CD14-positive monocyte (primary cell): Measurements from ENCODE around the gene IQSEC3. TPM values are rescaled to one million over a fixed set of nuclear protein-coding genes. Genes with fewer than 3 reads are reported as not detected.

Experiments used
- DNase-seq, 3 donors: peaks; one replicate each; pipeline ENCODE4 v3.0.0-alpha.2; 2011 to 2022
- H2AFZ ChIP-seq: 2 replicates; pipeline ENCODE4 v1.6.0; 2012; ENCODE audit warnings: mild to moderate bottlenecking, low read depth, low read length, inconsistent platforms; ENCODE audit not compliant: insufficient read depth, poor library complexity, severe bottlenecking
- H3K27ac ChIP-seq, 2 donors: 1 replicate in 1 of 2; 2 replicates in 1 of 2; pipeline ENCODE4 v1.5.1; 2012 to 2013; ENCODE audit warnings: low read length in 2 of 2, control low read depth in 1 of 2, inconsistent platforms in 1 of 2, low read depth in 1 of 2, mild to moderate bottlenecking in 1 of 2
- H3K27me3 ChIP-seq, 2 donors: one replicate each; pipeline versions ENCODE4 v1.6.0 to v1.6.1; 2011 to 2013; ENCODE audit warnings: low read length in 2 of 2; ENCODE audit not compliant: control insufficient read depth in 2 of 2, insufficient read depth in 2 of 2
- H3K36me3 ChIP-seq, 2 donors: replicated peaks in 1 of 2; 1 replicate in 1 of 2; 2 replicates in 1 of 2; pipeline versions ENCODE4 v1.5.1 to v1.6.1; 2012 to 2013; ENCODE audit warnings: low read length in 2 of 2, control low read depth in 1 of 2, inconsistent platforms in 1 of 2, mild to moderate bottlenecking in 1 of 2; ENCODE audit not compliant: insufficient read depth in 2 of 2, control insufficient read depth in 1 of 2
- H3K4me1 ChIP-seq, 2 donors: 1 replicate in 1 of 2; 2 replicates in 1 of 2; pipeline versions ENCODE4 v1.5.1 to v1.6.1; 2012 to 2013; ENCODE audit warnings: low read length in 2 of 2, control low read depth in 1 of 2, inconsistent platforms in 1 of 2, mild to moderate bottlenecking in 1 of 2, moderate library complexity in 1 of 2; ENCODE audit not compliant: insufficient read depth in 2 of 2, control insufficient read depth in 1 of 2
- H3K4me2 ChIP-seq: replicated peaks from 2 replicates; pipeline ENCODE3; 2012; ENCODE audit warnings: low read length, moderate library complexity, mild to moderate bottlenecking; ENCODE audit not compliant: poor library complexity, severe bottlenecking; ENCODE audit errors: extremely low read depth
- H3K4me3 ChIP-seq, 3 experiments: fragments of 200-600 bp in 1 of 3; sonication (generic) in 1 of 3; replicated peaks in 1 of 3; 1 replicate in 2 of 3; 2 replicates in 1 of 3; pipeline ENCODE4 v1.5.1; 2011 to 2013; ENCODE audit warnings: low read length in 3 of 3, mild to moderate bottlenecking in 3 of 3, control low read depth in 2 of 3, low read depth in 2 of 3, inconsistent platforms in 1 of 3, moderate library complexity in 1 of 3
- H3K79me2 ChIP-seq: 2 replicates; pipeline ENCODE4 v1.6.0; 2012; ENCODE audit warnings: mild to moderate bottlenecking, control low read depth, inconsistent platforms, low read length, moderate library complexity; ENCODE audit not compliant: insufficient read depth
- H3K9ac ChIP-seq: 2 replicates; pipeline ENCODE4 v1.6.0; 2017; ENCODE audit warnings: low read length, mild to moderate bottlenecking; ENCODE audit not compliant: insufficient read depth, poor library complexity, severe bottlenecking
- H3K9me3 ChIP-seq, 2 donors: replicated peaks in 1 of 2; 1 replicate in 1 of 2; 2 replicates in 1 of 2; pipeline versions ENCODE4 v1.5.1 to v1.6.1; 2012 to 2013; ENCODE audit warnings: low read length in 2 of 2, control low read depth in 1 of 2; ENCODE audit not compliant: control insufficient read depth in 1 of 2, insufficient read depth in 1 of 2
- H4K20me1 ChIP-seq: 2 replicates; pipeline ENCODE4 v1.6.0; 2012; ENCODE audit warnings: mild to moderate bottlenecking, low read length, control low read depth, moderate library complexity; ENCODE audit not compliant: insufficient read depth
- H3K27ac Mint-ChIP-seq, 7 donors: one replicate each; pipeline ENCODE4 v1.8.0; 2020; ENCODE audit warnings: mild to moderate bottlenecking in 7 of 7, mixed read lengths in 7 of 7, moderate library complexity in 6 of 7, inconsistent platforms in 2 of 7
- H3K27me3 Mint-ChIP-seq, 3 donors: one replicate each; pipeline ENCODE4 v1.8.0; 2021 to 2022; ENCODE audit warnings: low read depth in 3 of 3, mild to moderate bottlenecking in 3 of 3, mixed read lengths in 3 of 3, moderate library complexity in 3 of 3, inconsistent platforms in 1 of 3
- H3K36me3 Mint-ChIP-seq, 2 donors: one replicate each; pipeline ENCODE4 v1.8.0; 2020; ENCODE audit warnings: mixed read lengths in 2 of 2, inconsistent platforms in 1 of 2, mild to moderate bottlenecking in 1 of 2
- H3K4me1 Mint-ChIP-seq: one replicate; pipeline ENCODE4 v1.8.0; 2020; ENCODE audit warnings: mild to moderate bottlenecking, mixed read lengths
- H3K4me3 Mint-ChIP-seq, 2 donors: one replicate each; pipeline ENCODE4 v1.8.0; 2020; ENCODE audit warnings: mild to moderate bottlenecking in 2 of 2, mixed read lengths in 2 of 2, moderate library complexity in 1 of 2
- H3K9me3 Mint-ChIP-seq, 7 donors: one replicate each; pipeline ENCODE4 v1.8.0; 2020 to 2022; ENCODE audit warnings: mixed read lengths in 7 of 7, mild to moderate bottlenecking in 6 of 7, moderate library complexity in 6 of 7, inconsistent platforms in 2 of 7
- WGBS: methylation state at CpG from one replicate; pipeline ENCODE4 v1.1.5; 2013; ENCODE audit warnings: missing lambda C conversion rate; ENCODE audit not compliant: insufficient coverage; 5-methylcytosine and 5-hydroxymethylcytosine counted together
- intact Hi-C, 2 donors: fragments of 100-400 bp; cut with micrococcal nuclease; formaldehyde crosslinking; loops; one replicate each; pipeline versions ENCODE4 v1.15.0 to v1.15.1; 2023
- polyA plus RNA-seq, 3 donors: library from polyadenylated mRNA; depleted of rRNA in 1 of 3; unstranded in 2 of 3; stranded (reverse) in 1 of 3; fragments of 300-500 nt in 2 of 3; fragments of >200 nt in 1 of 3; fragmentation: Illumina TruSeq in 2 of 3; gene quantifications; 1 replicate in 2 of 3; 2 replicates in 1 of 3; pipeline ENCODE4 v1.2.3, GENCODE V29; 2012 to 2021
- TF ChIP-seq, protein P1 (sequence below): fragments of 200-600 bp; IDR thresholded peaks from one replicate; pipeline ENCODE4 v1.8.0; 2022; ENCODE audit warnings: antibody characterized with exemption, mild to moderate bottlenecking

Gene IQSEC3
- polyA plus RNA-seq, 3 donors = not detected

DNA sequence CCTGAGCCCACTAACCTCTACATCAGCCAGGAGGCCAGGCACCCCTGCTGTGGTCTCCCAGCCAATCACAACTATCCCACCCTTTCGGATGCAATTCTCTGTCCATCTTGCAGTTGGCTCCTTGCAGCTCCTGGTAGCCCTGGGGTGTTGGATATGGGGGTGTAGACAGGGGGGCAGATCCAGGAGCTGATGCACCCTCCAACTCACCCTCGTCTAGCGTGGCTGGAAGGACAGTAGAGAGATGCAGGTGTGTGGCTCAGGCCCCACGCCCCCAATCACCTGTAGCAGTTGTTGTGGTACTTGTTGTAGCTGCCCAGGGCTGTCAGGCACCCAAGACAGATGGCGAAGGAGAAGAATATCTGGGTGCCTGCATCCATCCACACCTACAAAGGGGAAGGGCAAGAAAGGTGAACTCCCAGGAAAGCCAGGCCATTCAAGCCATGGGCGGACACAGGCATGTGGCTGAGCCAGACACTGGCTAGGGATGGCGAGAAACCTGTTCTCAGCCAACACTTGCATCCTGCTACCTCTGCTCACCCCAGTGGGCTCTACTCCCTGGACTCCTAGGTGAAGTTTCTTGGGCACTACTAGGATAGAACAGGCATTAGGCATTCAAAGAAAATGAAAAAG is 160.8 kb downstream of the IQSEC3 start:
- Histone ChIP-seq H3K27ac (no peak overlapping the region), H3K4me3 (no peak overlapping the region), H2AFZ (no peak overlapping the region), H3K4me1 (no peaks in the 10 kb centered on the region), H4K20me1 (no peaks in the 10 kb centered on the region), H3K27me3 (no peaks in the 10 kb centered on the region), H3K9me3 (no peaks in the 10 kb centered on the region), H3K4me2 (no peak overlapping the region), H3K9ac (no peak overlapping the region), H3K79me2 (no peaks in the 10 kb centered on the region), H3K36me3 (no peaks in the 10 kb centered on the region)
- DNase-seq = no peak
- no CpG with 5 or more reads among the region's 7 CpGs for WGBS
- Mint-ChIP-seq H3K4me1 (no peaks in the 10 kb centered on the region), H3K9me3 (no peaks in the 10 kb centered on the region), H3K36me3 (no peaks in the 10 kb centered on the region), H3K27ac (no peak overlapping the region), H3K4me3 (no peak overlapping the region), H3K27me3 (peaks cover 9 to 10% (median 9%) of the 10 kb centered on the region in 3 donors)
- TF ChIP-seq, protein P1, sequence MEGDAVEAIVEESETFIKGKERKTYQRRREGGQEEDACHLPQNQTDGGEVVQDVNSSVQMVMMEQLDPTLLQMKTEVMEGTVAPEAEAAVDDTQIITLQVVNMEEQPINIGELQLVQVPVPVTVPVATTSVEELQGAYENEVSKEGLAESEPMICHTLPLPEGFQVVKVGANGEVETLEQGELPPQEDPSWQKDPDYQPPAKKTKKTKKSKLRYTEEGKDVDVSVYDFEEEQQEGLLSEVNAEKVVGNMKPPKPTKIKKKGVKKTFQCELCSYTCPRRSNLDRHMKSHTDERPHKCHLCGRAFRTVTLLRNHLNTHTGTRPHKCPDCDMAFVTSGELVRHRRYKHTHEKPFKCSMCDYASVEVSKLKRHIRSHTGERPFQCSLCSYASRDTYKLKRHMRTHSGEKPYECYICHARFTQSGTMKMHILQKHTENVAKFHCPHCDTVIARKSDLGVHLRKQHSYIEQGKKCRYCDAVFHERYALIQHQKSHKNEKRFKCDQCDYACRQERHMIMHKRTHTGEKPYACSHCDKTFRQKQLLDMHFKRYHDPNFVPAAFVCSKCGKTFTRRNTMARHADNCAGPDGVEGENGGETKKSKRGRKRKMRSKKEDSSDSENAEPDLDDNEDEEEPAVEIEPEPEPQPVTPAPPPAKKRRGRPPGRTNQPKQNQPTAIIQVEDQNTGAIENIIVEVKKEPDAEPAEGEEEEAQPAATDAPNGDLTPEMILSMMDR = no peak
- intact Hi-C loops = no loop called here

Other genes with a start within 250 kb of the IQSEC3 start
- 1 to 10 TPM; 5.7 to 8.3 (median 8.0) TPM for gene SLC6A12, start 147.4 kb downstream of the IQSEC3 start, polyA plus RNA-seq
- under 1 TPM in 1 of 3 donors, not detected in 2; 0.13 TPM for gene SLC6A13, start 196.1 kb downstream of the IQSEC3 start, polyA plus RNA-seq